ENCODE results near the gene SLC24A3.

GRCh38 chr20:19487420-19487819 lies 275.0 kb downstream of the SLC24A3 start:
- TF ChIP-seq CTCF (IDR thresholded peaks at IDR 0.05) (no peak), ZFX (IDR thresholded peaks at IDR 0.05; ENCODE audit: borderline replicate concordance) (no peak)
